Hematopoietic multipotent progenitor cell treated with erythropoietin and hydrocortisone succinate and interleukin-3 and kit ligand, for 8 days (in vitro differentiated cells): Measurements from ENCODE around the gene SLC12A2.

Source experiments
- DNase-seq: peaks from one replicate; pipeline ENCODE4 v3.0.0-alpha.2; 2015

SLC12A2 gene

GRCh38 chr5:128099944-128100343, 16.4 kb downstream of the SLC12A2 start:
- DNase-seq, result no peak

GRCh38 chr5:128100860-128101557, 17.4 kb downstream of the SLC12A2 start:
- no peak for DNase-seq

GRCh38 chr5:128101676-128102075, 18.1 kb downstream of the SLC12A2 start:
- DNase-seq, result peak; percentile 43

- DNase-seq, result no peak
These were observed 21.6 kb downstream of the SLC12A2 start for GRCh38 chr5:128105203-128105602.

GRCh38 chr5:128109138-128109537, 25.6 kb downstream of the SLC12A2 start:
- no peak for DNase-seq

- DNase-seq, result no peak
These were observed 26.2 kb downstream of the SLC12A2 start for GRCh38 chr5:128109766-128110165.

GRCh38 chr5:128111818-128112448, 28.4 kb downstream of the SLC12A2 start:
- DNase-seq, result no peak

GRCh38 chr5:128116445-128116844, 32.9 kb downstream of the SLC12A2 start:
- no peak for DNase-seq

- no peak for DNase-seq
These were observed 34.6 kb downstream of the SLC12A2 start for GRCh38 chr5:128118214-128118613.

- DNase-seq, result no peak
These were observed 38.1 kb downstream of the SLC12A2 start for GRCh38 chr5:128121651-128122050.

GRCh38 chr5:128123936-128124335, 40.4 kb downstream of the SLC12A2 start:
- no peak for DNase-seq

GRCh38 chr5:128126241-128126640, 42.7 kb downstream of the SLC12A2 start:
- no peak for DNase-seq

- no peak for DNase-seq
These were observed 48.9 kb downstream of the SLC12A2 start for GRCh38 chr5:128132499-128132898.

GRCh38 chr5:128135286-128135685, 51.7 kb downstream of the SLC12A2 start:
- no peak for DNase-seq

GRCh38 chr5:128143911-128144310, 60.3 kb downstream of the SLC12A2 start:
- no peak for DNase-seq

GRCh38 chr5:128144491-128144890, 60.9 kb downstream of the SLC12A2 start:
- DNase-seq, result no peak

- DNase-seq, result no peak
These were observed 63.1 kb downstream of the SLC12A2 start for GRCh38 chr5:128146671-128147070.

GRCh38 chr5:128154943-128155342, 71.4 kb downstream of the SLC12A2 start:
- DNase-seq, result no peak

- no peak for DNase-seq
These were observed 72.2 kb downstream of the SLC12A2 start for GRCh38 chr5:128155776-128156175.

GRCh38 chr5:128156521-128156920, 73.0 kb downstream of the SLC12A2 start:
- DNase-seq, result no peak

- DNase-seq, result no peak
These were observed 74.8 kb downstream of the SLC12A2 start for GRCh38 chr5:128158342-128158741.

- no peak for DNase-seq
These were observed 80.4 kb downstream of the SLC12A2 start for GRCh38 chr5:128163991-128164390.

GRCh38 chr5:128169401-128170017, 85.9 kb downstream of the SLC12A2 start:
- DNase-seq, result no peak

- DNase-seq, result no peak
These were observed 88.5 kb downstream of the SLC12A2 start for GRCh38 chr5:128172102-128172501.
